ENCODE measurements around the gene BCOR. TPM values are rescaled to one million over a fixed set of nuclear protein-coding genes. Genes with fewer than 3 reads are reported as not detected.

BCOR gene
- total and polyA plus RNA-seq, 11 donors: 6.7 to 40.1 (median 17.9) TPM

DNA sequence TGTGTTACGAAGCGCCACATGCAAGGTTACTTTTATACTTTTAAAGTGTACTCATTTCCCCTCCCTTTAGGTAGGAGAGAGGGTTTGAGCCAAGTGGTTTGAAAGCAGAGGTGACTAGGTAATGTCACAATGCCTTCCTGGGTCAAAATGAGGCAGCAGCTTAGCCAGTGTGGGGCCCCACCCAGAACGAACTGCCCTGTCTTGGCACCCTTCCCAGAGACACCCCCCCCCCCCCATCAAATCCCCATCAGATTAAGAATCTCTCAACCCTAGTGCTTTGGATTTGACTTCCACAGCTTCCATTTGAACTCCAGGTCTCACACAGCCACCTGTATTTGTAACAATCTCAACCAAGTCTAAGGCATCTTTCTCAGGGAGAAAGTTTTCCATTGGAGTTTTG lies 31.1 kb downstream of the BCOR start:
- H3K9me3 ChIP-seq: no peaks in the 10 kb centered on the region
- H3K36me3 ChIP-seq: peaks cover 0 to 66% (median 39%) of the 10 kb centered on the region in 9 donors
- TF ChIP-seq, protein P1, sequence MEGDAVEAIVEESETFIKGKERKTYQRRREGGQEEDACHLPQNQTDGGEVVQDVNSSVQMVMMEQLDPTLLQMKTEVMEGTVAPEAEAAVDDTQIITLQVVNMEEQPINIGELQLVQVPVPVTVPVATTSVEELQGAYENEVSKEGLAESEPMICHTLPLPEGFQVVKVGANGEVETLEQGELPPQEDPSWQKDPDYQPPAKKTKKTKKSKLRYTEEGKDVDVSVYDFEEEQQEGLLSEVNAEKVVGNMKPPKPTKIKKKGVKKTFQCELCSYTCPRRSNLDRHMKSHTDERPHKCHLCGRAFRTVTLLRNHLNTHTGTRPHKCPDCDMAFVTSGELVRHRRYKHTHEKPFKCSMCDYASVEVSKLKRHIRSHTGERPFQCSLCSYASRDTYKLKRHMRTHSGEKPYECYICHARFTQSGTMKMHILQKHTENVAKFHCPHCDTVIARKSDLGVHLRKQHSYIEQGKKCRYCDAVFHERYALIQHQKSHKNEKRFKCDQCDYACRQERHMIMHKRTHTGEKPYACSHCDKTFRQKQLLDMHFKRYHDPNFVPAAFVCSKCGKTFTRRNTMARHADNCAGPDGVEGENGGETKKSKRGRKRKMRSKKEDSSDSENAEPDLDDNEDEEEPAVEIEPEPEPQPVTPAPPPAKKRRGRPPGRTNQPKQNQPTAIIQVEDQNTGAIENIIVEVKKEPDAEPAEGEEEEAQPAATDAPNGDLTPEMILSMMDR (IDR thresholded peaks at IDR 0.05): no peak
- no peak for TF ChIP-seq POLR2A (IDR thresholded peaks at IDR 0.05)
- DNase-seq (no peak), ATAC-seq (no peak)
- intact Hi-C loops (cut with DNase I): no loop called here
- H3K27me3 ChIP-seq: peaks cover 0 to 5% (median 0%) of the 10 kb centered on the region in 9 donors
- no peak overlapping the region for H3K4me3 ChIP-seq
- WGBS, 4 donors: 63 to 69% (median 67%) methylated on average over 3 of the region's 3 CpGs
- no peak overlapping the region for H3K27ac ChIP-seq
- peaks cover 0 to 8% (median 0%) of the 10 kb centered on the region in 12 donors for H3K4me1 ChIP-seq

DNA sequence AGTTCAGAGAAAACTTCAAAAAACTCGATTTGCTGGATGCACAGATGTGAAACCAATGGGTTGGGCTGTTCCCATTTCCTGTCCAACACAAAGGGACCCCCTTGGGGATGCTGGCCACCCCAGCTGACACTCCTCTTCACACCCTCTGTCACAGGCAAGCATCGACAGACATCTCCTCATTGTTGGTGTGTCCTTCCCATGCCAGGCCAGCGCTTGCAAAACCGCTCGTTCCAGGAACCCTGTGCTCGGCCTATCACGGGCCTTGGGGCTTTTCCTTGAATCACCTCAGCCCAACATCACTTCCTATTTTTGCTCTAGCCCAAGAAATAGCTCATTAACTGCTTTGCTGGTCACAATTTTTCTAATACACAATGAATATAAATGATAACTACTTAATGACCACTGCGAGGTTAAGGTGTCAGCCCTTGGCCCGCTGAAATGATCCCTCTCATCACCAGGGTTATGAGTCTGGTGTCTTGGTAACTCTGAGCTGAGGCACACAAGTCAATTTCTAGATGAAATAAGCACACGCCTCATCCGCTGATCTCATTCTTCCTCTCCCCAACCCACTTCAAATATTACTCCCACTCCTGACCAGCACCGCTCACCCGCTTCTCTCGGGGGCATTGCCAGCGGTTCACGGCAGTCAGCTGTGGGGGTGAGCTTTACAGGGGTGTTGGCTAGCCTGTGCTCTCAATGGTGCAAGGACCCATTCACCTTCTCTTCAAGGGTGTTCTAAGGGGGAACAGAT lies 32.3 kb downstream of the BCOR start:
- Histone ChIP-seq H3K27me3 (peaks cover 0 to 5% (median 0%) of the 10 kb centered on the region in 9 donors), H3K4me3 (no peak overlapping the region), H3K36me3 (peaks cover 0 to 64% (median 43%) of the 10 kb centered on the region in 9 donors), H3K27ac (no peak overlapping the region), H3K4me1 (peaks cover 0 to 8% (median 0%) of the 10 kb centered on the region in 12 donors), H3K9me3 (no peaks in the 10 kb centered on the region)
- no peak for TF ChIP-seq POLR2A (IDR thresholded peaks at IDR 0.05)
- TF ChIP-seq, protein P1 (IDR thresholded peaks at IDR 0.05): no peak
- DNase-seq (no peak), ATAC-seq (no peak)
- intact Hi-C loops (cut with DNase I): no loop called here
- WGBS, 4 donors: 69 to 85% (median 79%) methylated on average over 16 of the region's 16 CpGs

DNA sequence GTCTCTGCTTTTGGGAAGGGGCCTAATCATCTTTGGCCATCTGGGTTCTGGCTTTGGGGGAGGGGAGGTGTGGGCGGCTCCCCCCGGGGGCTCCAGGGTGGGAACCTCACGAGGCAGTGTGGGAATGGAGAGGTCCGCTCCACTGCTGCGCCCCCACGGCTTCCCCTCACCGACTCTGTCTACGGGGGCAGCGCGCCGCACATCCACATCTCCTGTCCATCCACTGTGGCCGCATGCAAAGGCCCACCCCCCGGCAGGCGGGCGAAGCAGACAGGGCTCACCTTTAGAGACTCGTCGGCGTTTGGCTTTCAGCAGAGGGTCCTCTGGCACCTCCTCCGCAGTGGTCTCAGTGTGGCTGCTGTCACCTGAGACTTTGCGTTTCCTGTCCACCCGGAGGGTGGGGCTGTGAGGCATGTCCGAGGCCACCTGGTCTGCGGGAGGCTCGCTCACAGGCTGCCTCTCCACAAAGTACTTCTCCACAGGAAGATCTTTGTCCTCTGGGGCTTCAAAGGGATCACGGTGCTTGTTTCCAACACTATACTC lies 33.6 kb downstream of the BCOR start:
- intact Hi-C loops (cut with DNase I): no loop called here

DNA sequence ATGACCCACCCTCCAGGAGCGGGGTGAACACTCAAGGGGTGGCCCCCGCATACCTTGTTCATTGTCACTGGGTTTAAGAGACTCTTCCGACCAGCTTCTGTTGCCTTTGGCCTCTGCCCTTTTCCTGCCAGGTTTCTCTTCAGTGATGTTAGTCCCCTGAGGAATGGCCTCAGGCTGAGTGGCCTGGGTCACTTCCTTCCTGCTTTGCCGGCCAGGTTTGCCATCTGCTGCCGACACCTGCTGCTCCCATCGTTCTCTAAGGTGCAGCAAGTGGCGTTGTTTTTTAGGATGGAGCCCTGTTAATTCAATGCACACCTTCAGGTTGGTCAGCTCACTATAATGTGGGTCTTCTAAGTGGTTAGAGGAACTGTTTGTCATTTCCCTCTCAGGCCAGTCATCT lies 34.2 kb downstream of the BCOR start:
- intact Hi-C loops (cut with DNase I): no loop called here
- ATAC-seq: no peak

More for the DNA sequence above, 33.6 kb downstream of the BCOR start:
- H3K36me3 ChIP-seq: peaks cover 0 to 57% (median 32%) of the 10 kb centered on the region in 9 donors
- ATAC-seq (no peak), DNase-seq (no peak)
- TF ChIP-seq, protein P1 (IDR thresholded peaks at IDR 0.05): no peak
- no peak for TF ChIP-seq POLR2A (IDR thresholded peaks at IDR 0.05)
- no peak overlapping the region for H3K27ac ChIP-seq
- H3K27me3 ChIP-seq: peaks cover 0 to 5% (median 0%) of the 10 kb centered on the region in 9 donors
- no peaks in the 10 kb centered on the region for H3K9me3 ChIP-seq
- H3K4me3 ChIP-seq: no peak overlapping the region
- WGBS, 4 donors: 81 to 91% (median 87%) methylated on average over 8 to 25 of the region's 25 CpGs
- H3K4me1 ChIP-seq: peaks cover 0 to 8% (median 0%) of the 10 kb centered on the region in 12 donors

More for the DNA sequence above, 34.2 kb downstream of the BCOR start:
- Histone ChIP-seq H3K36me3 (peaks cover 0 to 52% (median 30%) of the 10 kb centered on the region in 9 donors), H3K27ac (peak overlapping the region in 1 of 12 donors; percentile 35), H3K9me3 (no peaks in the 10 kb centered on the region), H3K4me3 (no peak overlapping the region), H3K4me1 (peaks cover 0 to 5% (median 0%) of the 10 kb centered on the region in 12 donors), H3K27me3 (peaks cover 0 to 5% (median 0%) of the 10 kb centered on the region in 9 donors)
- no peak for DNase-seq
- TF ChIP-seq, protein P1 (IDR thresholded peaks at IDR 0.05): no peak
- TF ChIP-seq POLR2A (IDR thresholded peaks at IDR 0.05): no peak
- WGBS, 4 donors: 61 to 67% (median 65%) methylated on average over 7 of the region's 7 CpGs

Measured in heart left ventricle (tissue), 16 donors.